Sigmoid colon (tissue), 4 donors: ENCODE results near the gene XAB2.
"Not testable (repeated sequence)": the region's sequence is repeated elsewhere in the genome, so short reads cannot be mapped to it uniquely, and the experiment has no call there.

Experiments
- CTCF ChIP-seq, 4 experiments: fragments of 450-650 bp in 3 of 4; fragments of 200-600 bp in 1 of 4; IDR thresholded peaks; one replicate each; pipeline ENCODE4 v1.5.1; 2016 to 2019; ENCODE audit warnings: antibody characterized with exemption in 4 of 4, mild to moderate bottlenecking in 3 of 4, moderate library complexity in 2 of 4
- EP300 ChIP-seq, 4 donors: sonication (generic); formaldehyde crosslinking; IDR thresholded peaks; one replicate each; pipeline ENCODE4 v1.6.1; 2017; ENCODE audit warnings: antibody characterized with exemption in 4 of 4
- POLR2A ChIP-seq, 2 donors: fragments of 450-650 bp; IDR thresholded peaks; one replicate each; pipeline ENCODE4 v1.6.1; 2016; ENCODE audit warnings: antibody characterized with exemption in 2 of 2, mild to moderate bottlenecking in 2 of 2, moderate library complexity in 2 of 2
- POLR2AphosphoS5 ChIP-seq, 4 donors: sonication (generic); formaldehyde crosslinking; IDR thresholded peaks; one replicate each; pipeline ENCODE4 v1.6.1; 2017; ENCODE audit warnings: antibody characterized with exemption in 4 of 4

GRCh38 chr19:7577422-7577821, 51.9 kb downstream of the XAB2 start:
- not testable (repeated sequence) for TF ChIP-seq CTCF, POLR2A, EP300, POLR2AphosphoS5 (IDR thresholded peaks at IDR 0.05)
